Measurements from ENCODE around the gene USP48.

Gene USP48

GRCh38 chr1:21641537-21641936, 141.4 kb downstream of the USP48 start:
- Histone ChIP-seq H3K4me1 (ENCODE audit: insufficient read depth, insufficient read length) (peaks cover 16% of the 10 kb centered on the region), H3K36me3 (ENCODE audit: insufficient read depth, insufficient read length, low read length) (no peaks in the 10 kb centered on the region), H3K9ac (ENCODE audit: insufficient read length, low read depth) (no peak overlapping the region), H3K27me3 (ENCODE audit: insufficient read depth, insufficient read length) (no peaks in the 10 kb centered on the region), H3K4me3 (ENCODE audit: insufficient read length, low read depth) (no peak overlapping the region), H3K9me3 (ENCODE audit: insufficient read depth, low read length) (no peaks in the 10 kb centered on the region)
- DNase-seq (ENCODE audit: low read depth, low spot score) = no peak
- no peak for TF ChIP-seq ZNF274 (IDR thresholded peaks at IDR 0.05; ENCODE audit: low read depth, low read length)
- TF ChIP-seq YY1 (IDR thresholded peaks at IDR 0.05; ENCODE audit: insufficient read depth, insufficient read length) = no peak
- no peak for TF ChIP-seq SUZ12 (IDR thresholded peaks at IDR 0.05; ENCODE audit: extremely low read depth, insufficient read depth, insufficient read length)

- H3K9ac ChIP-seq (ENCODE audit: insufficient read length, low read depth) = no peak overlapping the region
- no peaks in the 10 kb centered on the region for H3K36me3 ChIP-seq (ENCODE audit: insufficient read depth, insufficient read length, low read length)
- H3K4me1 ChIP-seq (ENCODE audit: insufficient read depth, insufficient read length) = peaks cover 16% of the 10 kb centered on the region
- H3K27me3 ChIP-seq (ENCODE audit: insufficient read depth, insufficient read length) = no peaks in the 10 kb centered on the region
- TF ChIP-seq ZNF274 (IDR thresholded peaks at IDR 0.05; ENCODE audit: low read depth, low read length) (no peak), YY1 (IDR thresholded peaks at IDR 0.05; ENCODE audit: insufficient read depth, insufficient read length) (no peak), SUZ12 (IDR thresholded peaks at IDR 0.05; ENCODE audit: extremely low read depth, insufficient read depth, insufficient read length) (no peak)
- H3K4me3 ChIP-seq (ENCODE audit: insufficient read length, low read depth) = no peak overlapping the region
- DNase-seq (ENCODE audit: low read depth, low spot score) = no peak
- no peaks in the 10 kb centered on the region for H3K9me3 ChIP-seq (ENCODE audit: insufficient read depth, low read length)
Measured at GRCh38 chr1:21641076-21641475, 141.9 kb downstream of the USP48 start.

DNA sequence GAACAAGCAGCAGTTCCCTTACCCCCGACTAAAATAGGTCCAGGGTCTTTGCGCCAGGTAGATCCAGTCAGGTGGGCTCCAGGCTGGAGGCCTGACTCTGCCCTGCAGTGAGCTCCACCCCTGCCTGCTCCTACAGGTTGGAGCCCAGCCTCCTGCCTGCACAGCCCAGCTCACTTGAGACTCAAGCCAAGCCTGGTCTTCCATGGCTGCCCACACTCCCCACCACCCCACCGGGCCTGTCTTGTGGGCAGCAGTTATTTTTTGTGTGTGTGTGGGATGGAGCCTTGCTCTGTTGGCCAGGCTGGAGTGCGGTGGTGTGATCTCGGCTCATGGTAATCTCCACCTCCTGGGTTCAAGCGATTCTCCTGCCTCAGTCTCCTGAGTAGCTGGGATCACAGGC, 142.3 kb downstream of the USP48 start:
- no peaks in the 10 kb centered on the region for H3K27me3 ChIP-seq (ENCODE audit: insufficient read depth, insufficient read length)
- H3K9ac ChIP-seq (ENCODE audit: insufficient read length, low read depth) = no peak overlapping the region
- H3K36me3 ChIP-seq (ENCODE audit: insufficient read depth, insufficient read length, low read length) = no peaks in the 10 kb centered on the region
- no peak overlapping the region for H3K4me3 ChIP-seq (ENCODE audit: insufficient read length, low read depth)
- TF ChIP-seq YY1 (IDR thresholded peaks at IDR 0.05; ENCODE audit: insufficient read depth, insufficient read length) (no peak), SUZ12 (IDR thresholded peaks at IDR 0.05; ENCODE audit: extremely low read depth, insufficient read depth, insufficient read length) (no peak), ZNF274 (IDR thresholded peaks at IDR 0.05; ENCODE audit: low read depth, low read length) (no peak)
- peaks cover 16% of the 10 kb centered on the region for H3K4me1 ChIP-seq (ENCODE audit: insufficient read depth, insufficient read length)
- DNase-seq (ENCODE audit: low read depth, low spot score) = no peak
- H3K9me3 ChIP-seq (ENCODE audit: insufficient read depth, low read length) = no peaks in the 10 kb centered on the region

DNA sequence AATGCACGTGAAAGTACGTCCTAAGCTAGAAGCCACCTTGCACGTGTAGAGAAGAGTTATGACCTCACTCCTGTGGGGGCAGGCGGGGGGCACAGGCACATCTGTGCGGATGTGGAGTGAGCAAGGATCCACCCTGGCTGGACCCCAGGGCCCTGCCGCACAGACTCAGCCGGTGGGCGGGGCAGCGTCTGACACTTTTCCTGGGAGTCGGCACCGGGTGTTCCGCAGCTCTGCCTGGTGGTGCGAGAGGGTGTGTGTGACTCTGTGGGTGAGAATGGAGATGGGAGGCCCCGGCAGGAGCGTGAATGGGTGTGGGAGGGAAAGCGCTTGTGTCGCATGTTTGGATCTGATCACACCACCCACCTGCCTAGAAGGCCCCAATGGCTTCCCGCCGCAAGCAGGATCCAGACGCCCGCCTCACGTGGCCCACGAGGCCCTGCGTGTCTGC, 143.3 kb downstream of the USP48 start:
- Histone ChIP-seq H3K4me1 (ENCODE audit: insufficient read depth, insufficient read length) (peaks cover 20% of the 10 kb centered on the region), H3K36me3 (ENCODE audit: insufficient read depth, insufficient read length, low read length) (no peaks in the 10 kb centered on the region), H3K27me3 (ENCODE audit: insufficient read depth, insufficient read length) (no peaks in the 10 kb centered on the region), H3K9ac (ENCODE audit: insufficient read length, low read depth) (no peak overlapping the region), H3K9me3 (ENCODE audit: insufficient read depth, low read length) (no peaks in the 10 kb centered on the region), H3K4me3 (ENCODE audit: insufficient read length, low read depth) (no peak overlapping the region)
- TF ChIP-seq SUZ12 (IDR thresholded peaks at IDR 0.05; ENCODE audit: extremely low read depth, insufficient read depth, insufficient read length) (no peak), YY1 (IDR thresholded peaks at IDR 0.05; ENCODE audit: insufficient read depth, insufficient read length) (no peak), ZNF274 (IDR thresholded peaks at IDR 0.05; ENCODE audit: low read depth, low read length) (no peak)
- no peak for DNase-seq (ENCODE audit: low read depth, low spot score)

DNA sequence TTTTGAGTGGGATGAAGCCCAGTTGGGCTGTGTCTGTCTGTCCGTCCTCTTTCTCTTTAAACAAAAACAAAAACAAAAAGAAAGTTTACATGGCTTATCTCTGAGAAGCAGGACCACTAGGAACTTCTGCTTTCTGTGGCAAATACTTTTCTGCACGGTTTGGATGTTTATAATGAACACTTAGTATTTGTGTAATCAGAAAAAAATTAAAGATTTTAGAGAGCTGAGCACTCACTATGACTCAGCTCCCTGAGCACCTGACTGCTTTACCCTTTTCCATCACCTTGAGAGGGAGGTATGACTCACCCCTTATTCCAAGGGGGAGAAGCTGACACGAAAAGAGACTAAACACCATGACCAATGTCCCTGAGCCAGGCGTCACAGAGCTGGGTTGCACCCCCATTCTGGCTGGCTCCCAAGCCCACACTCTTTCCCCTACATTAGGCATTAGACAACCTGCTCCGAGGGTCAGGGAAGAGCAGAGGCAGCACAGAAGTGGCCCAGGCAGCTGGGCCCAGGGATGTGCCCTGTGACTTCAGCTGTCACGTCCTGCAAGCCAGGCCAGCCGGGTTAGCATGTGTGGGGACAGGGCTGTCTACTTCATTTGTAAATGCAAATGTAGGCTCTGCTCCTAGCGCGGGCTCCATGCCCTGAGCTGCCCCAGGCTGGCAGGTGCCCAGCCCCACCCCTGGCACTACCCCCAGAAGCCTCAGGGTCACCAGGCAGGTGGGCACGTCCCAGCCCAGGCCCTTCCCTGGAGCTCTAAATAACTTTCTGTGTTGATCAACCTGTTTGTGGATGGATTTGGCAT, 144.2 kb downstream of the USP48 start:
- no peak overlapping the region for H3K9ac ChIP-seq (ENCODE audit: insufficient read length, low read depth)
- DNase-seq (ENCODE audit: low read depth, low spot score) = no peak

DNA sequence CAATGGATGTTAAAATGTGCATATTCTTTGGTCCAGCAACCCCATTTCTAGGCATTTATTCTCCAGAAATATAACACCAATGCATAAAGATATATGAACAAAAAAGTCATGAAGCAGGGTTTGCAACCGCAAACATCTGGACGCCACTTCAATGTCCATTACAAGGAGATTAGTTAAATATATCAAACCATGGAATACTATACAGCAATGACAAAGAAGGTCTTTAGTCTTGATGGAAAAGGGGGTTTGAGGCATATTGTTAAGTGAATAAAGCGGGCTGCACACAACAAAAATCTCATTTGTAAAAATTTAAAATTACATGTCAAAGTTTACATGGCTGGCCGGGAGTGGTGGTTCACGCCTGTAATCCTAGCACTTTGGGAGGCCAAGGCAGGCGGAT, 145.4 kb downstream of the USP48 start:
- TF ChIP-seq YY1 (IDR thresholded peaks at IDR 0.05; ENCODE audit: insufficient read depth, insufficient read length) (no peak), SUZ12 (IDR thresholded peaks at IDR 0.05; ENCODE audit: extremely low read depth, insufficient read depth, insufficient read length) (no peak), ZNF274 (IDR thresholded peaks at IDR 0.05; ENCODE audit: low read depth, low read length) (no peak)
- H3K9me3 ChIP-seq (ENCODE audit: insufficient read depth, low read length) = no peaks in the 10 kb centered on the region
- DNase-seq (ENCODE audit: low read depth, low spot score) = no peak

More for the DNA sequence above, 144.2 kb downstream of the USP48 start:
- H3K4me3 ChIP-seq (ENCODE audit: insufficient read length, low read depth) = no peak overlapping the region
- no peaks in the 10 kb centered on the region for H3K27me3 ChIP-seq (ENCODE audit: insufficient read depth, insufficient read length)
- TF ChIP-seq ZNF274 (IDR thresholded peaks at IDR 0.05; ENCODE audit: low read depth, low read length) = no peak
- no peak for TF ChIP-seq SUZ12 (IDR thresholded peaks at IDR 0.05; ENCODE audit: extremely low read depth, insufficient read depth, insufficient read length)
- H3K36me3 ChIP-seq (ENCODE audit: insufficient read depth, insufficient read length, low read length) = no peaks in the 10 kb centered on the region
- H3K9me3 ChIP-seq (ENCODE audit: insufficient read depth, low read length) = no peaks in the 10 kb centered on the region
- H3K4me1 ChIP-seq (ENCODE audit: insufficient read depth, insufficient read length) = peaks cover 21% of the 10 kb centered on the region

GRCh38 chr1:21636029-21636428, 146.9 kb downstream of the USP48 start:
- Histone ChIP-seq H3K36me3 (ENCODE audit: insufficient read depth, insufficient read length, low read length) (no peaks in the 10 kb centered on the region), H3K4me3 (ENCODE audit: insufficient read length, low read depth) (no peak overlapping the region), H3K4me1 (ENCODE audit: insufficient read depth, insufficient read length) (peaks cover 20% of the 10 kb centered on the region), H3K27me3 (ENCODE audit: insufficient read depth, insufficient read length) (no peaks in the 10 kb centered on the region), H3K9me3 (ENCODE audit: insufficient read depth, low read length) (no peaks in the 10 kb centered on the region), H3K9ac (ENCODE audit: insufficient read length, low read depth) (no peak overlapping the region)
- TF ChIP-seq ZNF274 (IDR thresholded peaks at IDR 0.05; ENCODE audit: low read depth, low read length) = no peak
- no peak for TF ChIP-seq SUZ12 (IDR thresholded peaks at IDR 0.05; ENCODE audit: extremely low read depth, insufficient read depth, insufficient read length)
- TF ChIP-seq YY1 (IDR thresholded peaks at IDR 0.05; ENCODE audit: insufficient read depth, insufficient read length) = no peak
- DNase-seq (ENCODE audit: low read depth, low spot score) = no peak

More for the DNA sequence above, 145.4 kb downstream of the USP48 start:
- Histone ChIP-seq H3K4me3 (ENCODE audit: insufficient read length, low read depth) (no peak overlapping the region), H3K9ac (ENCODE audit: insufficient read length, low read depth) (no peak overlapping the region), H3K27me3 (ENCODE audit: insufficient read depth, insufficient read length) (no peaks in the 10 kb centered on the region), H3K4me1 (ENCODE audit: insufficient read depth, insufficient read length) (peaks cover 20% of the 10 kb centered on the region), H3K36me3 (ENCODE audit: insufficient read depth, insufficient read length, low read length) (no peaks in the 10 kb centered on the region)
